K562 (cell line): ENCODE results near the gene TBC1D10A. TPM values are rescaled to one million over a fixed set of nuclear protein-coding genes. Genes with fewer than 3 reads are reported as not detected.
"Not testable (repeated sequence)": the region's sequence is repeated elsewhere in the genome, so short reads cannot be mapped to it uniquely, and the experiment has no call there.

ENCODE experiments used
- ATAC-seq: fragments of 200-7000 bp; cut with Tn5 transposase; 3 replicates; pipeline ENCODE4 v1.9.1; 2020; ENCODE audit warnings: moderate library complexity
- BruUV-seq: library from RNA; stranded (reverse); fragments of 400-500 nt; replicated peaks from 2 replicates; lab custom pipeline; 2021; lab: Mats Ljungman, UMichigan
- CTCF ChIA-PET: fragments of 300-600 bp; formaldehyde crosslinking; extraction: SDS; loops from one replicate; lab custom pipeline; 2021; ENCODE audit warnings: low intra/inter-chr PET ratio; lab: Yijun Ruan, JAX
- POLR2A ChIA-PET: fragments of 300-600, 350-650 bp; sonication (Branson Sonifier 250); formaldehyde crosslinking; extraction: SDS; loops from one replicate; lab custom pipeline; 2021; ENCODE audit warnings: antibody characterized with exemption, inconsistent platforms; lab: Yijun Ruan, JAX
- DNase-seq, 4 experiments: peaks; one replicate each; pipeline versions ENCODE4 v3.0.0 to v3.0.0-alpha.2; 2011 to 2018; ENCODE audit warnings: low spot score in 3 of 4, mixed read lengths in 3 of 4; ENCODE audit errors: extremely low read depth in 1 of 4
- FAIRE-seq: peaks from 2 replicates; lab custom pipeline; 2011; peaks lifted over from hg19 to GRCh38; lab: Jason Lieb, UNC
- H2AFZ ChIP-seq: 2 replicates; pipeline ENCODE4 v1.6.0; 2011; ENCODE audit warnings: low read depth, low read length, control low read depth, inconsistent platforms
- H3K27ac ChIP-seq: fragments of 200-600 bp; 3 replicates; pipeline ENCODE4 v1.8.0; 2011; ENCODE audit warnings: low read depth, mild to moderate bottlenecking, control low read depth, inconsistent platforms, low read length, moderate library complexity, mixed read lengths; ENCODE audit errors: extremely low read depth
- H3K27me3 ChIP-seq, 2 experiments: fragments of 300-600 bp in 1 of 2; 2 replicates in 1 of 2; 3 replicates in 1 of 2; pipeline versions ENCODE4 v1.6.0 to v1.8.0; 2011; ENCODE audit warnings: inconsistent platforms in 2 of 2, low read length in 2 of 2, mild to moderate bottlenecking in 1 of 2, mixed read lengths in 1 of 2, moderate library complexity in 1 of 2; ENCODE audit not compliant: control insufficient read depth in 2 of 2, insufficient read depth in 2 of 2
- H3K36me3 ChIP-seq: fragments of 300-600 bp; 3 replicates; pipeline ENCODE4 v1.8.0; 2011; ENCODE audit warnings: mild to moderate bottlenecking, low read length, inconsistent platforms; ENCODE audit not compliant: control insufficient read depth, insufficient read depth
- H3K4me1 ChIP-seq, 2 experiments: fragments of 200-600 bp in 1 of 2; replicated peaks in 1 of 2; 2 replicates in 1 of 2; 3 replicates in 1 of 2; pipeline versions ENCODE4 v1.5.1 to v1.8.0; 2011; ENCODE audit warnings: inconsistent platforms in 2 of 2, low read length in 2 of 2, mild to moderate bottlenecking in 1 of 2, mixed read lengths in 1 of 2, moderate library complexity in 1 of 2; ENCODE audit not compliant: control insufficient read depth in 2 of 2, insufficient read depth in 2 of 2
- H3K4me2 ChIP-seq: 2 replicates; pipeline ENCODE4 v1.6.1; 2011; ENCODE audit warnings: low read length, control low read depth, inconsistent platforms, mixed read lengths; ENCODE audit not compliant: insufficient read depth
- H3K4me3 ChIP-seq: fragments of 200-600 bp; sonication (generic), shearing (Covaris generic); 2 replicates; pipeline ENCODE4 v1.5.1; 2016; ENCODE audit warnings: control low read depth, inconsistent platforms
- H3K79me2 ChIP-seq: fragments of 200-600 bp; 3 replicates; pipeline ENCODE4 v1.8.0; 2011; ENCODE audit warnings: low read length, inconsistent platforms; ENCODE audit not compliant: control insufficient read depth, insufficient read depth
- H3K9ac ChIP-seq, 2 experiments: 2 replicates each; pipeline versions ENCODE4 v1.6.0 to v1.6.1; 2011; ENCODE audit warnings: low read depth in 2 of 2, low read length in 2 of 2, control low read depth in 1 of 2, inconsistent platforms in 1 of 2, mild to moderate bottlenecking in 1 of 2, mixed read lengths in 1 of 2; ENCODE audit not compliant: insufficient read depth in 1 of 2
- H3K9me1 ChIP-seq: one replicate; pipeline ENCODE4 v1.6.0; 2011; ENCODE audit warnings: inconsistent platforms, mild to moderate bottlenecking, low read length, moderate library complexity; ENCODE audit not compliant: control insufficient read depth, insufficient read depth
- H3K9me3 ChIP-seq: replicated peaks from 2 replicates; pipeline ENCODE4 v1.5.1; 2011; ENCODE audit warnings: low read depth, low read length, inconsistent platforms; ENCODE audit not compliant: control insufficient read depth, insufficient read depth
- H4K20me1 ChIP-seq: replicated peaks from 2 replicates; pipeline ENCODE4 v1.6.1; 2011; ENCODE audit warnings: low read length, inconsistent platforms, mixed read lengths; ENCODE audit not compliant: control insufficient read depth, insufficient read depth
- E2F3 ChIP-seq: fragments of 250-450 bp; sonication (Bioruptor Pico); IDR thresholded peaks from 2 replicates; pipeline ENCODE4 v1.4.0; 2020; ENCODE audit warnings: mild to moderate bottlenecking
- KAT8 ChIP-seq: fragments of 450-650 bp; IDR thresholded peaks from 2 replicates; pipeline ENCODE4 v1.6.1; 2016; ENCODE audit warnings: low read depth, mild to moderate bottlenecking
- ZNF583 ChIP-seq: fragments of 250-450 bp; sonication (Bioruptor Pico); IDR thresholded peaks from 2 replicates; pipeline ENCODE4 v1.4.0; 2020
- WGBS: fragments of 100-300 bp; shearing (Covaris generic); methylation state at CpG from one replicate; pipeline ENCODE4 v1.1.6; 2016; ENCODE audit warnings: low coverage, mixed read lengths; ENCODE audit not compliant: insufficient coverage; ENCODE audit errors: missing lambda C conversion rate; 5-methylcytosine and 5-hydroxymethylcytosine counted together
- in situ Hi-C: fragments of 300-500 bp; cut with MboI; formaldehyde crosslinking; loops from 4 replicates; pipeline ENCODE4 v1.15.0; 2018; ENCODE audit warnings: inconsistent platforms, mixed read lengths
- intact Hi-C: fragments of 100-400 bp; cut with micrococcal nuclease; formaldehyde crosslinking; loops from 2 replicates; pipeline ENCODE4 v1.14.2; 2022
- polyA plus RNA-seq, 8 experiments: library from polyadenylated mRNA; depleted of rRNA in 4 of 8; stranded (reverse) in 5 of 8; unstranded in 3 of 8; fragments of >200 nt; fragmentation: Nextera tagmentation in 2 of 8; fragmentation: Illumina TruSeq in 1 of 8; extraction: Ambion mirVana in 2 of 8; extraction: Trizol in 1 of 8; gene quantifications; 2 replicates each; pipeline versions ENCODE4 v1.2.1 to v1.2.3, GENCODE V29; 2011 to 2014; ENCODE audit warnings: inconsistent platforms in 1 of 8, missing spikeins in 1 of 8
- total RNA-seq, 7 experiments: library from RNA; depleted of rRNA in 6 of 7; stranded (reverse); fragments of >200 nt in 6 of 7; fragmentation: Illumina TruSeq in 2 of 7; extraction: Trizol in 2 of 7; gene quantifications; 2 replicates each; pipeline versions ENCODE4 v1.2.1 to v1.2.3, GENCODE V29; 2011 to 2021; ENCODE audit warnings: low replicate concordance in 1 of 7
- TF ChIP-seq, protein P1 (sequence below): sonication (generic); formaldehyde crosslinking; IDR thresholded peaks from 2 replicates; pipeline ENCODE4 v1.8.1; 2023; ENCODE audit warnings: mild to moderate bottlenecking, missing genetic modification reagents, moderate library complexity

TBC1D10A gene
- total and polyA plus RNA-seq, 9 of the 15 experiments (the other 6 are each of a cell fraction or from before 2014, with no cell fraction given), result 0.13 to 10.4 (median 4.6) TPM

DNA sequence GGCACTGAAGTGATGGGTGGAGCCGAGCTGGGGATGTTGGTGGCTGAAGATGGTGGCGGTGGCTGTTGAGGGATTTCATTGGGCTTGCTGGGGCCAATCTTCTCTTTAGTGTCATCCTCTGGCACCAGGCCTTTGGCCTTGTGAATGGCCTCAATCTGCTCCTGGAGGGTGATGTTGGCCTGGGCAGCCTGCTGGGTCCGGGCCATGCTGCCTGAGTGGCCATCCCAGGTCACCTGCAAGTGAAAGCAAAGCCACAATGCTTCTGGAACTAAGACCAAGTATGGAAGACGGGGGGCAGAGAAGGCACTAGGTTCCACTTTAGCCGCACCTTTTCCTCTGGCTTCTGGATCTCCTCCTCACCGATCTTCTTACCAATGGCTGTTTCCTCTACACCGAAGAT, 12.1 kb upstream of the TBC1D10A start (continued):
- TF ChIP-seq, protein P1, sequence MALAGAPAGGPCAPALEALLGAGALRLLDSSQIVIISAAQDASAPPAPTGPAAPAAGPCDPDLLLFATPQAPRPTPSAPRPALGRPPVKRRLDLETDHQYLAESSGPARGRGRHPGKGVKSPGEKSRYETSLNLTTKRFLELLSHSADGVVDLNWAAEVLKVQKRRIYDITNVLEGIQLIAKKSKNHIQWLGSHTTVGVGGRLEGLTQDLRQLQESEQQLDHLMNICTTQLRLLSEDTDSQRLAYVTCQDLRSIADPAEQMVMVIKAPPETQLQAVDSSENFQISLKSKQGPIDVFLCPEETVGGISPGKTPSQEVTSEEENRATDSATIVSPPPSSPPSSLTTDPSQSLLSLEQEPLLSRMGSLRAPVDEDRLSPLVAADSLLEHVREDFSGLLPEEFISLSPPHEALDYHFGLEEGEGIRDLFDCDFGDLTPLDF (CRISPR knock-in tag), result no peak

DNA sequence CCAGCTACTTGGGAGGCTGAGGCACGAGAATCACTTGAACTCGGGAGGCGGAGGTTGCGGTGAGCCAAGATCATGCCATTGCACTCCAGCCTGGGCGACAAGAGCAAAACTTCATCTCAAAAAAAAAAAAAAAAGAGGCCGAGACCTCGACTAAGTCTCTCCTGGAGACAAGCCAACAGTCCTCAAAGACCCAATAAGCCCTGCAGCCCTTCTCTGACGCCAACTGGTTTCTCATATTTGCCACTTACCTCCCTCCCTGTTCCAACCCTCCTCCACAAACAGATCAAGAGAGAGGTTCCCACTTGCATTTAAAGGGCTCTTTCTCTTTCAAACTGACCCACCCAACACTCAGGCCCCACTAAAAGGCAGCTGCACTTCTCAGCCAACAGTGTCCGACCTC, 11.6 kb upstream of the TBC1D10A start:
- not testable (repeated sequence) for FAIRE-seq, H4K20me1 ChIP-seq
- peaks cover 98% of the 10 kb centered on the region for H3K36me3 ChIP-seq

DNA sequence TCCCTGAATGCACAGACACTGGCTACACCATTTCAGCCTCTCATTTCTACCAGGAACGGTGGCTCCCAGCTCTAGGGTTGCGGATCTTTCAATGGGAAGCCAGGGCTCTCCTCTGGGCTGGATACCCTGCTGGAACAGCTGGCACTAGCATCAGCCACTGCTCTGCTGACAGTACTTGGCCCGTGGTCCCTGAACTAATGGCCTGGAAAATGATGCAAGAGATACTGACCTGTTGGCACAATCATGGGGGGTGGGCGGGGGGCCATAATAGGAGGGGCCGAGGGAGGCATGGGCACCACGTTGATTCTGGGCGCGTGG, 10.7 kb upstream of the TBC1D10A start:
- Histone ChIP-seq H3K27me3 (no peaks in the 10 kb centered on the region), H3K36me3 (peaks cover 98% of the 10 kb centered on the region), H3K9me3 (no peaks in the 10 kb centered on the region), H3K4me1 (peaks cover 0 to 5% of the 10 kb centered on the region in 2 experiments; a peak in 2 of 5 replicates), H3K4me3 (no peak overlapping the region), H3K4me2 (no peak overlapping the region), H3K27ac (no peak overlapping the region), H4K20me1 (no peaks in the 10 kb centered on the region), H3K79me2 (no peaks in the 10 kb centered on the region), H3K9ac (no peak overlapping the region), H2AFZ (no peak overlapping the region), H3K9me1 (no peaks in the 10 kb centered on the region)
- no peak for DNase-seq
- in situ Hi-C loops, result no loop called here
- FAIRE-seq, result no peak
- 100% methylated on average over 3 of the region's 8 CpGs for WGBS
- CTCF ChIA-PET, result no interaction called here
- no peak for ATAC-seq
- POLR2A ChIA-PET, result interaction anchor here (0.6 to 2.2 kb wide), 2 partner anchors 10 to 125 kb away, joined by 3 to 8 read pairs; partner anchors contain the start of gene TBC1D10A
- TF ChIP-seq ZNF583 (CRISPR knock-in tag) (no peak), E2F3 (CRISPR knock-in tag) (no peak), KAT8 (no peak)
- TF ChIP-seq, all 486 proteins: peak for 0
- intact Hi-C loops, result no loop called here
- BruUV-seq, result no TSS peak

More for the DNA sequence above, 11.6 kb upstream of the TBC1D10A start:
- H3K9me3 ChIP-seq, intact Hi-C loops, H3K9ac ChIP-seq, CTCF ChIA-PET, H3K27me3 ChIP-seq, DNase-seq, ATAC-seq, H3K4me1 ChIP-seq, H3K4me2 ChIP-seq, BruUV-seq, H2AFZ ChIP-seq, H3K9me1 ChIP-seq, in situ Hi-C loops, H3K4me3 ChIP-seq, H3K27ac ChIP-seq, H3K79me2 ChIP-seq: not testable (repeated sequence)
- POLR2A ChIA-PET, result interaction anchor here (0.7 to 2.2 kb wide), 3 partner anchors 11 to 51 kb away, joined by 3 to 8 read pairs (median 3); partner anchors contain the start of genes CCDC157, SF3A1 and TBC1D10A
- 100% methylated on average over 4 of the region's 9 CpGs for WGBS
